RCC 7860 (cell line): ENCODE results near the gene FAM50B.

Source experiments
- DNase-seq: peaks from one replicate; pipeline ENCODE4 v3.0.0-alpha.2; 2015; ENCODE audit warnings: low spot score
- FAIRE-seq: peaks from 2 replicates; lab custom pipeline; 2012; peaks lifted over from hg19 to GRCh38; lab: Jason Lieb, UNC

Gene FAM50B

DNA sequence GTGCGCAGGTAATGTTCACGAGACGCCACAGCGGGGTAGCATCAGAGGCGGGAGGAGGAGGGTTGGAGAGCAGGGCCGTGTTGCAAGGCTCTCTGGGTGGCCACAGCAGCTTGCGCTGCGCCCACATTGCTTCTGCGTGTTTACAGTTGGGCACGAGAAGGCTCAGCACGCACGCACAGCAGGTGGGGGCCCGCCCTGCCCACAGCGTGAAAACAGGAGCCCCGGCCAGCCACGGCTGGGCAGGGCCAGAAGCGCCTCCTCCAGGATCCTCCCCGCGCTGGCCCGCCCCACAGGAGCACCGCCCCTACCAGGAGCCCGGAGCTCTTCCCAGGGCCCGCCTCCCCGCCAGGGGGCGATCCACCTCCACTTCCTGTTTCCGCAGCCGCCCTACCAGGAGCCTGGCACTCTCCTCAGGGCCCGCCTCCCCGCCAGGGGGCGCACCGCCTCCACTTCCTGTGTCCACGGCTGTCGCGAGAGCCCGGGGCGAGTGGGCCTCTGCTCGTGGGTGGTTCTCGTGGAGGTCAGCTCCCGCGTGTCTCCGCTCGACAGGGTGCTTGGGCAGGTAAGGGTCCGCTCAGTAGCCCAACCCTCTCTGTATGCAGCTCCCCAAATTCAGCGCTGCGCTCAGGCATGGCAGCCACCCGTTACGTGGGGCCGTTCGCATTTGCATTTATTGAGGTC lies at the start of gene FAM50B:
Gene FAM50B, plus strand, starts transcription at position 449 of the 681 bp plus-strand sequence. CDS start 439 bp downstream, outside the sequence.
- peak; percentile 50 for DNase-seq
- FAIRE-seq = no peak

GRCh38 chr6:3799719-3800118 lies 49.5 kb upstream of the FAM50B start:
- FAIRE-seq (no peak), DNase-seq (no peak)

DNA sequence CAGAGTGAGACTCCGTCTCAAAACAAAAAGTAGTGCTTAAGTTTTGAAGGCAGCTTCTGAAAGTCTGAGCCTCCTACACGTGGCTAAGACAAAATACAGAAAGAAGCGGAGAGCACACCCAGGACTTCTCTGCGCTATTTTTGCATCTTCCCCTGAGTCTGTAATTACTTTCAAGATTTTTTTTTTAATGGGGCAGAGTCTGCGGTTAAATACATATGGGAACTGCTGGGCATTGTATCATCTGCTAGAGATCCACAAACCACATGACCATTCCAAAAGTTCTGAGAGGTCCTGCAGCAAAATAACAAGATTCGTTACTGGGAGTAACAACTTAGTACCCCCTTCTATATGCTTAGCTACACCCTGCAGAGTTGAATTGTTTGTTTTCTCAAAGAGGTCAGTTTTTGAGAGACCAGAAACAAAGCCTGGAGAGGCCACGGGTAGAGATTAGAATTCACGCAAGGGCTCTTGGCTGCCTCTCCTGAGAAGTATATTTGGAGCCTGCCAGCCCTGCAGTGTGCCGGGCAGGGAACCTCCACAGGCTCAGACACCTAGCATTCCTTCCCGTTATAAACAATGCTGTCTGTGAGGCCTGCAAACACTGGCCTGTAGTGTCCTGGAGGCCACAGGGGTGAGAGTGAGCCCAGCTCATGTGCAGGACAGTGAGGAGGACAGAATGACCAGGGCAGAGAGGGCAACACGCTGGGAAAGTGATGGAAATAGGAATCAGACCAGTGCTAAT lies 48.2 kb upstream of the FAM50B start:
- DNase-seq (no peak), FAIRE-seq (no peak)

GRCh38 chr6:3801960-3802359 lies 47.2 kb upstream of the FAM50B start:
- no peak for DNase-seq
- no peak for FAIRE-seq

DNA sequence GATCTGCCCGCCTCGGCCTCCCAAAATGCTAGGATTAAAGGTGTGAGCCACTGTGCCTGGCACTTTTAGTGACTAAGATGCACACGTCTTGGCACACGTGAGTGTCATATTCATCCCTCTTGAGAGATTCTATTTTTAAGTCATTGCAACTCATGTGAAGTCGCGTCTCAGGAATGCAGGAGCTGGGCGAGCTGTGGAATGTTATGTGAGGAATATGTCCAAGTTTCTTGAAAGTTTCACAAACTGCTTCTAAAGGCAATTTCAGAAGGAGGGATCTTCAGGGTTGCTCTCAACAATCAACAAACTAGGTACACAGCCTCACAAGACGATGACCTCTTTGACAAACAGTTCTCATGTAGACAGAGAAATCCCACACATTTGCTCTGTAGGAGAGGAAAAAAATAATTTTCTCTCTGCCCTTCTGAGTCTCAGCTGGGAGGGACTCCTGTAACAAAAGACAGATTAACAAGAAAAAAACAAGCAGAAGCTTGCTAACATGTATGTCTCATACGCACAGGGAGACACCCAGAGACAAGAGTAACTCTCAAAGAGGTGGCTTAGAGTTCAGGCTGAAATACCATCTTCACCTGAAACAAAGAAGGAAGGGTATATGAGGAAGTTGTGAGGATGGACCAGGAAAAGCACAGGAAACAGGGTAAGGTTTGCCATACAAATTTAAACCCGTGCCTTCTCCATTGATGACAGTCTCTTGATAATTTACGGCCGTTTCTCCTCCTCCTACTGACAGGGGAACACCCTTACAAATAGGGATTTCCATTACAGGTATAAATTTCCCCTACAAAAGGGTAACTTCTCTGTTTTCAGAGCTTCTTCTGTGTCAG lies 45.3 kb upstream of the FAM50B start:
- FAIRE-seq (peak; percentile 62), DNase-seq (peak; percentile 90)

DNA sequence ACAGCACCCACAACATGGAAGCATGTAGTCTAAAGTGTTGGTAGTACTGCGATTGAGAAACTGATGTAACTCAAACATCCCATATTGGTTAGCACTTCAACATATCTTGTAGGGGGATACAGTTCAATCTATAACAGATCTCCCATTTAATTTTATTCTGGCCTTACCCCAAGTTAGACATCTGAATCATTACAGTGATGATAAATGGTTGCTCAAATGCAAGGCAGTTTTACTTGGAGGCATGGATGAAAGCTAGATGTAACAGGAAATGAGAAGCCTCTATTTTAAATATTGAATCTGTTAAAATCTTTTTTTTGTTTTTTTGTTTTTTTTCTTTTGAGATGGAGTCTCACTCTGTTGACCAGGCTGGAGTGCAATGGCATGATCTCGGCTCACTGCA lies 44.2 kb upstream of the FAM50B start:
- no peak for FAIRE-seq
- DNase-seq = no peak

DNA sequence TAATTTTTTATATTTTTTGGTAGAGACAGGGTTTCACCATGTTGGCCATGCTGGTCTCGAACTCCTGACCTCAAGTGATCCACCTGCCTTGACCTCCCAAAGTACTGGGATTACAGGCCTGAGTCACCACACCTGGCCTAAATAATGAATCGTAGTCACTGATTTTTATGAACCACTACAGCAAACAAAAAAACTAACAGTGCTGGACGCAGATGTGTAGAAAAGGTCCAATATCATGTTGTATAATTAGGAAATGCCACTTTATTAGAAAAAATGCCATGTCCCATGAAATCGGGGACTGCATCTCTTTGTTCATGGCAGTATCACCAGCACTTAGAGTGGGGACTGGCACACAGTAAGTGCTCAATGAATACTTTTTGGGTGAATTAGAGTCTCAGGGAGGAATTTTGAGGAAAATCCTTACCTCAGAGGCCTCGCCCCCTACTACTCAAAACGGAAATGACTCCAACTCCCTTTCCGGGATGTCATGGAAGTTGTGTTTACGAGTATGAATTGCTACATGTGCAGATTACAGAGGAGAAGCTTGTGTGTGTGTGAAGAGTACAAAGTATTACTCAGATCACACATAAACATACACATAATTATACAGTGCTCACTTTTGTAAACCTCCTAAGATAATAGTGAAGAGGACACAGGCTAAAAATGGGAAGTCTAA lies 43.6 kb upstream of the FAM50B start:
- DNase-seq = no peak
- FAIRE-seq = no peak

DNA sequence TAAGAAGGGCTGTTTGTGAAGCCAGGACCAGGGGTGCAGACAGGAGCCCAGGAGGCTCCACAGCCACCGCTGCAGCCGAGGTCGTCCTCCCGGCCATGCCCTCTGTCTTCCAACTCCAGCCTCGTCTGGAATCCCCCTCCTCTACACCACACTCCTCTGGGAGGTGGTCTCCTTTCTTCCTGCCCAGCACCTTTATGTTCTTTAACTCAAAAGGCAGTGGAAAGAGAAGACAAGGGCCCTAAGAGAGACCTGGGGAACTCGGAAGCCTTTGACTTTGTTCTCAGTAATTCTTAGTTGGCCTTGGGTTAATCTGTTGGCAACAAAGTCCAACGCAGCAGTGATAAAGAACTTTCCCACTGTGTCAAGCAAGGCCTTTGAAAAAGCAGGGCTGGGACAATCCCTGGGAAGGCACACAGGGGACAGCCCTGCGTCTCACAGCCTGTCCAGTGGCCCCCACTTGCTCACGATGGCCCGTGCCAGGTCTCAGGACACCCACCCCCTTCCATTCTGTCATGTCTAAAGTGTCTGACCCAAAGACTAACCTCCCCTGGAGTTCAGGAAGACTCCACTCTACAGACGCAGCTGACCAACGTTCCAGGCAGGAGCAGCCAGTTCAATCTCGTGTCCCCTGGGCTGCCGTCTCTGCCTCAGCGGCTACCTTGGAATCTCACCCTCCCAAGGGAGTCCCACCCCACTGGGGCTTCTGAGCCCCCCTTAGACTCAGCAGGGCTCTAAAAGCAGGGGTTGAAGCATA lies 42.8 kb upstream of the FAM50B start:
- no peak for FAIRE-seq
- no peak for DNase-seq

- FAIRE-seq (no peak), DNase-seq (peak; percentile 7)
Observed at GRCh38 chr6:3808199-3808598, 41.0 kb upstream of the FAM50B start.

DNA sequence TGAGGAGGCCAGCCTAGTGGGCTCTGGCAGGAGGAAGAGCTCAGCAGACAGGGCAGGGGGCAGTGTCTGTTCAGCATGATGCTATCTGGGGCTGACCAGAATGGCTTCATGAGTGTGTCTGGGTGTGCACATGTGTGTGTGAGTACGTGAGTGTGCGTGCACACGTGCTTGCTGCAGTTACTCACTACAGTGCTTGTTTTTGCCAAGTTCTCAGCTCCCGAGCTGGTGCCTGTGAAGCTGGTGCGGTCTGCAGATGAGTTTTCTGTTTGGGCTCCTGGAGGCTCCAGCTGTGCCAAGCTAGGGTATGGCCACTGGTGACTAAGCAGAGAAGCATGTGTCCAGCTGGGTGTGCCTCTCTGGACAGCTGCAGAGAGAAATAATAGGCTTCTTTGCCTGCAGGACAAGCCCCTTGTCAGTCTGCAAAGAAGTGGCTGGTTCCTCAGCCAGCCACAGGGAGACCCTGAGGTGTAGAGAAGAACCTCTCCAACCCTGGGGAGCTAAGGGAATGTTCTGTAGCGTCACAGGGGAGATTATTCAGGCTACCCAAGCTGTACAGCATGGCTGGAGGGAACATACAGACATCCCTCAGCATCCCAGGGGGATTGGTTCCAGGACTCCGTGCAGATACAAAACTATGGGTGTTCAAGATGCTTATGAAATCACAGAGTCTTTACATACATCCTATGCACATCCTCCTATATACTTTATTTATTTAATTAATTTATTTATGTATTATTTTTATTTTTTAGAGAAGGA lies 40.2 kb upstream of the FAM50B start:
- FAIRE-seq (peak; percentile 78), DNase-seq (peak; percentile 86)

DNA sequence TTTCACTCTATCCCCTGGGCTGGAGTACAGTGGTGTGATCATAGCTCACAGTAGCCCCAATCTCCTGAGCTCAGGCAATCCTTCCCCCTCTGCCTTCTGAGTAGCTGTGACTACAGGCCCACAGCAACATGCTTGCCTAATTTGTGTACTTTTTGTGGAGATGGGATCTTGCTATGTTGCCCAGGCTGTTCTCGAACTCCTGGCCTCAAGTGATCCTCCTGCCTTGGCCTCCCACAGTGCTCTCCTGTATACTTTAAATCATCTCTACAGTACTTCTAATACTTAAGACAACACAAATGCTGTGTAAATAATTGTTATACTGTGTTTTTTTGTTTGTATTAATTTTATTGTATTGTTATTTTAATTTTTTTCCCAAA lies 39.7 kb upstream of the FAM50B start:
- DNase-seq (no peak), FAIRE-seq (no peak)

DNA sequence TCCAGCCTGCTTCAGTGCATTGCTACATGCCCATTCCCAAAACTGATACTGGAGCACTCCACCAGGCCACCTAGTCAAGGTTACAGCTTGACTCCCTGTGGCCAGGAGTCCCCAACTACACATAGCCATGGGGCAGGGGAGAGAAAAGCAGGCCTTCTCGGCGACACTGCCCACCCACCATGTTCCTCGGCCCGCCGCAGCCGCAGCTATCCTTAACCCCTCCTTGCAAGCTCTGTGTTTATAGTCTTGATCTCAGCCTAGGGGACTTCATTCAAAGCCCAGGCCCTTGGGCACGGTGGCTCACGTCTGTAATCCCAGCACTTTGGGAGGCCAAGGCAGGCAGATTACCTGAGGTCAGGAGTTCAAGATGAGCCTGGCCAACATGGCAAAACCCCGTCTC lies 39.2 kb upstream of the FAM50B start:
- FAIRE-seq = no peak
- DNase-seq = no peak

GRCh38 chr6:3811191-3811590 lies 38.0 kb upstream of the FAM50B start:
- FAIRE-seq = no peak

GRCh38 chr6:3812596-3812995 lies 36.6 kb upstream of the FAM50B start:
- FAIRE-seq (no peak), DNase-seq (no peak)

More at GRCh38 chr6:3811191-3811590, 38.0 kb upstream of the FAM50B start:
- DNase-seq = no peak

DNA sequence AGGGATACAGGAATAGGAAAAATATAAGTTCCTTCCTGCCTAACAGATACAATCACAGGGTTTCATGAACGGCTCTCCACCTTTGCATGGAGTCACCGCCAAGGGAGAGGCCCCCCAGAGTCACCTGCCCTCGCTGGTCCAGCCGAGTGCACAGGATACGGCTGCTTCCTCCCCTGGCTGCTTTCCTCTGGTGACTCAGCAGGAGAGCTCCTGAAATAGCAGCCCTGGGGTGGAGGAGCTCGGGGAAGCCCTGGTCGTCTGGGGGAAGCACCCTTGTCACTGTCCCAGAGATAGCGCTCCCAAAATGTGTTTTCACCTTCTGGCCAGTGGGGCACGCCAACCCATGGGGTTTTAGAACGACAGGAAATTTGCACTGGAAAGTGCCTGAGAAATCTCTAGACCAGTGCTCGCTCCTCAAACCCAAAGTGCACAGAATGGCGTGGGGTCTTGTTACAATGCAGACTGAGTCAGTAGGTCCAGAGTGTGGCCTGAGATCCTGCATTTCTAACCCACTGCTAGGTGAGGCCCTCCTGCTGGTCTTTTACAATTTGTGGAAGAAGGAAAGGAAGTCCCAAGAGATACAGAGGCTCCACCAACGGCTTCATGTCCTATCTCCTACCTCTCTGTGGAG lies 35.9 kb upstream of the FAM50B start:
- peak; percentile 55 for DNase-seq

GRCh38 chr6:3813918-3814317 lies 35.3 kb upstream of the FAM50B start:
- FAIRE-seq = no peak
- DNase-seq = no peak

More for the DNA sequence above, 35.9 kb upstream of the FAM50B start:
- no peak for FAIRE-seq

DNA sequence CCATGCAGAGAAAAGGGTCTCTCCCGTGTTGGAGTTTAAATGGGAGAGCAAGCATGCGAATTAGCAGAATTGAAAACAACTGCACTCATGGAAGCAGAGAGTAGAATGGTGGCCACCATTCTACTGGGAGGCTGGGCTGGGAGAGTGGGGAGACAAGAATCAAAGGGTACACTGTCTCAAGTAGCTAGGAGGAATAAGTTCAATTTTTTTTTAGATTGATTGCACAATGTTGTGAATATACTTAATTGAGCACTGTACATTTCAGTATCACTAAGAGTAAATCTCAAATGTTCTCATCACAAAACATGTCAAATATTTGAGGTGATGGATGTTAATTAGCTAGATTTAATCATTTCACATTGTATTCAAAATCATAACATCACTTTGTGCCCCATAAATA lies 34.6 kb upstream of the FAM50B start:
- DNase-seq = no peak
- no peak for FAIRE-seq

GRCh38 chr6:3816251-3816650 lies 32.9 kb upstream of the FAM50B start:
- DNase-seq (no peak), FAIRE-seq (no peak)
